ENCODE data around the gene CUBN.

DNA sequence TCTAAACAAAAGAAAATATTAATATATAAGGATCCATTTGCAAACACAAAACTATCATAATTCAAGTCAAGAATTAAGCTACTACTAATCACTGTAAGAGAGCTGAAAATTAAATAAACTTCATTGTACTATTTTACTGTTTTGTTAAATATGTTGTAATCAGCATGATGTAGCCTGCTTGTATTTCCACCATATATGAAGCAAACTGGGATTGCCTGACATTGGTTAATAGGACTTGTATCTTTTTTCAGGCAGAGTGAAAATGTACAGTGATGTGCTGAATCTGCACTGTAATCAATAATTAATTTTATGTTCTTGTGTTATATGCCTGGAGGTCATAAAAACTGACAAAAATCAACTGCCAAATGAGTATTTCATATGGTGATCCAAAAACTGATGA is 46.5 kb upstream of the CUBN start:
- TF ChIP-seq CTCF (conservative IDR thresholded peaks at IDR 0.05), result no peak
- no peak for TF ChIP-seq ZFX (IDR thresholded peaks at IDR 0.05)
